Kasumi-1 (cell line): Measurements from ENCODE around the gene CALHM5.
A peak's percentile ranks its signal among the peaks of the same experiment; 100 is the strongest.
"Not testable (repeated sequence)": the region's sequence is repeated elsewhere in the genome, so short reads cannot be mapped to it uniquely, and the experiment has no call there.

ENCODE experiments used
- DNase-seq, 2 experiments: peaks; one replicate each; lab custom pipeline; 2025; lab: John Stamatoyannopoulos, UW

The CALHM5 gene, protein sequence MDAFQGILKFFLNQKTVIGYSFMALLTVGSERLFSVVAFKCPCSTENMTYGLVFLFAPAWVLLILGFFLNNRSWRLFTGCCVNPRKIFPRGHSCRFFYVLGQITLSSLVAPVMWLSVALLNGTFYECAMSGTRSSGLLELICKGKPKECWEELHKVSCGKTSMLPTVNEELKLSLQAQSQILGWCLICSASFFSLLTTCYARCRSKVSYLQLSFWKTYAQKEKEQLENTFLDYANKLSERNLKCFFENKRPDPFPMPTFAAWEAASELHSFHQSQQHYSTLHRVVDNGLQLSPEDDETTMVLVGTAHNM

GRCh38 chr6:116511424-116512110, at the start of gene CALHM5:
TSS of gene CALHM5 (plus strand) at chr6:116511639. CDS start at chr6:116511697, 58 bp downstream.
- DNase-seq, result peak in 1 of 2 experiments; percentile 1

- peak in 1 of 2 experiments; percentile 11 for DNase-seq
These were observed 49.2 kb upstream of the CALHM5 start for GRCh38 chr6:116461932-116462885.

DNA sequence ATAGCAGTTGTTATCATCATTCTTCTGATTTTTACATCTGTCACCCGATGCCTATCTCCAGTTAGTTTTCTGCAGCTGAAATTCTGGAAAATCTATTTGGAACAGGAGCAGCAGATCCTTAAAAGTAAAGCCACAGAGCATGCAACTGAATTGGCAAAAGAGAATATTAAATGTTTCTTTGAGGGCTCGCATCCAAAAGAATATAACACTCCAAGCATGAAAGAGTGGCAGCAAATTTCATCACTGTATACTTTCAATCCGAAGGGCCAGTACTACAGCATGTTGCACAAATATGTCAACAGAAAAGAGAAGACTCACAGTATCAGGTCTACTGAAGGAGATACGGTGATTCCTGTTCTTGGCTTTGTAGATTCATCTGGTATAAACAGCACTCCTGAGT, 48.1 kb upstream of the CALHM5 start:
- DNase-seq, result no peak

GRCh38 chr6:116465246-116465645, 46.2 kb upstream of the CALHM5 start:
- DNase-seq, result peak; percentile 82 to 86

GRCh38 chr6:116467096-116467495, 44.3 kb upstream of the CALHM5 start:
- DNase-seq, result no peak

DNA sequence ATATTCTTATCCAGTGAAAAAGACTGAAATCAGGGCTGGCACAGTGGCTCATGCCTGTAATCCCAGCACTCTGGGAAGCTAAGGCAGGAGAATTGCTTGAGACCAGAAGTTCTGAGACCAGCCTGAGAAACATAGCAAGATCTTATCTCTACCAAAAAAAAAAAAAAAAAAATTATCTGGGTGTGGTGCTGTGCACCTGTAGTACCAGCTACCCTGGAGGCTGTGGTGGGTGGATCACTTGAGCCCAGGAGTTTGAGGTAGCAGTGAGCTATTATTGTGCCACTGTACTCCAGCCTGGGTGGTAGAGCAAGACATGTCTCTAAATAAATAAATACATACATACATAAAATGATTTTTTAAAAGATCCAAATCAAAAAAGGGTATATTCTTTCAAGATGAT, 43.9 kb upstream of the CALHM5 start:
- DNase-seq, result no peak

DNA sequence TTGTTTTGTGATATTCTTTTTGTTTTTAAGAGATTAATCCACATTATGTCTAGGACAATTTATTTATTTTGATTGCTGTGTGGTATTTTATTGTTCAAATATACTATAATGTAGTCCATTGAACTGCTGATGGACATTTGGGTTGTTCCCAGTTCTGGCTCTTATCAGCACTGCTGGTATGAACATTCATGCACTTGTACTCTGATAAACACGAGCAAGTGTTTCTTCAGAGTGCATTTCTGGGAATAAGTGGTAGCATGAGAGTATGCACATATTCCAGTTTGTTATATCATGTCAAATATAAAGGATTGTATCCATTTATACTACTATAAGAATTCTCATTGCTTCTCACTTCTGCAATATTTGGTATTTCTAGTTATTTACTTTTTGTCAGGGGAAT, 43.1 kb upstream of the CALHM5 start:
- DNase-seq, result no peak

- DNase-seq, result no peak
These were observed 39.9 kb upstream of the CALHM5 start for GRCh38 chr6:116471531-116471930.

- no peak for DNase-seq
These were observed 38.7 kb upstream of the CALHM5 start for GRCh38 chr6:116472706-116473105.

GRCh38 chr6:116475141-116475540, 36.3 kb upstream of the CALHM5 start:
- peak; percentile 69 to 82 for DNase-seq

DNA sequence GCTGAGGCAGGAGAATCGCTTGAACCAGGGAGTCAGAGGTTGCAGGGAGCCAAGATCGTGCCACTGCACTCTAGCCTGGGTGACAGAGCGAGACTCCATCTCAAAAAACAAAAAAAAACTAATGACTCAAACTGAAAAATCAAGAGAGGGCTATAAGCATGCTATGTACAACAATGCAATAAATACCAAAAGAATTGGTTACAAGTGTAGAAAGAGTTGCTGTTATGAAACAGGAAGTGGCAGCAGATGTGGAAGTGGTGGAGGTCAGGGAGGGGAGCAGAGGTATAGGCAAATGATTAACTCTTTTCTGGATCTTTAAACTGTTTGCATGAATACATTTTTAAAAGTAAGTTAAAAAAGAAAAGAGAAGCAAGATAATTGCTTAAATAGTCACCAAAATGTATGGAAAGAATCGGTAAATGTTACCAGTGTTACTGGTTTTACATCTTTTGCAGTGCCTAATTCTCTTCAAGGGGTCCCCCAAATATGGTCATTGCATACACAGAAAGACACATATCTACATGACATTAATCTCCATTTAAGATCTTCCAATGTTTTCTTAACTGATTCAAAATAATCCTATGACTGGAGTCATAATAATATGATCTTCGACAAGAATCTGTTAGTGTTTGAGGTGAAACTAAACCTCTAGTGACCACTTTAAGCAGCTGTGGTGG, 35.3 kb upstream of the CALHM5 start:
- DNase-seq, result peak; percentile 81 to 85

- no peak for DNase-seq
These were observed 28.7 kb upstream of the CALHM5 start for GRCh38 chr6:116482780-116483179.

- no peak for DNase-seq
These were observed 27.8 kb upstream of the CALHM5 start for GRCh38 chr6:116483616-116484015.

- no peak for DNase-seq
These were observed 25.8 kb upstream of the CALHM5 start for GRCh38 chr6:116485559-116486184.

- DNase-seq, result no peak
These were observed 19.7 kb upstream of the CALHM5 start for GRCh38 chr6:116491610-116492330.

DNA sequence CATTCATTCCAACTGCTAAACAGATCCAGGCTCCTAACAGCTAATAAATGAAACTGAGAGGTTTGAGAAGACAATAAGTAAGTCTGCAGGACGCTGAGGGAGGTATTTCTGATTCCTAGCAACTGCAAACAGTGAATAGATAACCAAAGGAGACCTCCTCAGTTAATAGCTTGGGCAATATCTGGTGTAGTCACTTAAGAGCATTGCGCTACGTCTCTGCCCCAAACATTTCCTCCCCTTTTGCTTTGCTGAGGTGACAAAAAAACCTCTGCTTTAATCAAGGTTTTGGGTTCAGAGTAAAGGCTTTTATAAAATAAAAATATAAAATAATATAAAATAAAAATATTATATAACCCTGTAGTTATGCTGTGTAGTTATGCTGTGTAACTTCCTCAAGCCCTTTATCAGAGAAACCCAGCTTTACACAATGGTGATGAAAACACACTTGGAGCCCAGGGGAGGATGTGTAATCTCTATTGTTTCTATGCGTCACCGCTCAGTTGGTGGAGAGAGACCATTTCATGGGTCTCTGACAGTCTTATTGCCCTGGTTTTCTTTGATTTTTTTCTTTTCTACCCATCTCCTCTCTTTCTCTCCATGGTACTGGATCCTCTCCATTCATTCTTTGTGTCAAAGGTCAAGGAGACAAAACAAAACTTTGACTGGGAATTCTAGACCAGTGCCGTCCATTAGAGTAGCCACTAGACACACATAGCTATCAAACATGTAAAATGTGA, 18.9 kb upstream of the CALHM5 start:
- no peak for DNase-seq

DNA sequence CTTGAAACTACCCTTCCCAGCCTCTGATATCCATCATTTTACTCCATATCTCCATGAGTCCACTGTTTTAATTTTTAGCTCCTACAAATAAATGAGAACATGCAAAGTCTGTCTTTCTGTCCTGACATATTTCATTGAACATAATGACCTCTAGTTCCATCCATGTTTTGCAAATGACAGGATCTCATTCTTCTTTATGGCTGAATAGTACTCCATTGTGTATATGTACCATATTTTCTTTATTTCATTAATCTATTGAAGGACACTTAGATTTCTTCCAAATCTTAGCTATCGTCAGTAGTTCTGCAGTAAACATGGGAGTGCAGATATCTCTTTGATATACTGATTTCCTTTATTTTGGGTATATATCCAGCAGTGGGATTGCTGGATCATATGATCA, 16.3 kb upstream of the CALHM5 start:
- not testable (repeated sequence) for DNase-seq

GRCh38 chr6:116497113-116497676, 14.2 kb upstream of the CALHM5 start:
- DNase-seq, result no peak

DNA sequence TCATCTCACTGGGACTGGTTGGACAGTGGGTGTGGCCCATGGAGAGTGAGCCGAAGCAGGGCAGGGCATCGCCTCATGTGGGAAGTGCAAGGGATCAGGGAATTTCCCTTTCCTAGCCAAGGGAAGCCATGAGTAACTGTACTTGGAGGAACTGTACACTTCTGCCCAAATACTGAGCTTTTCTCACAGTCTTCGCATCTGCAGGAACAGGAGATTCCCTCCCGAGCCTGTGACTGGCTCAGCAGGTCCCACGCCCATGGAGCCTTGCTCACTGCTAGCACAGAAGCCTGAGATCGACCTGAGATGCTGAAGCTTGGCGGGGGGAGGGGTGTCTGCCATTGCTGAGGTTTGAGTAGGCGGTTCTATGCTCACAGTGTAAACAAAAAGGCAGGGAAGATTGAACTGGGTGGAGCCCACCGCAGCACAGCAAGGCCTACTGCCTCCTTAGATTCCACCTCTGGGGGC, 10.4 kb upstream of the CALHM5 start:
- no peak for DNase-seq
